ENCODE results near the gene WTIP.

DNA sequence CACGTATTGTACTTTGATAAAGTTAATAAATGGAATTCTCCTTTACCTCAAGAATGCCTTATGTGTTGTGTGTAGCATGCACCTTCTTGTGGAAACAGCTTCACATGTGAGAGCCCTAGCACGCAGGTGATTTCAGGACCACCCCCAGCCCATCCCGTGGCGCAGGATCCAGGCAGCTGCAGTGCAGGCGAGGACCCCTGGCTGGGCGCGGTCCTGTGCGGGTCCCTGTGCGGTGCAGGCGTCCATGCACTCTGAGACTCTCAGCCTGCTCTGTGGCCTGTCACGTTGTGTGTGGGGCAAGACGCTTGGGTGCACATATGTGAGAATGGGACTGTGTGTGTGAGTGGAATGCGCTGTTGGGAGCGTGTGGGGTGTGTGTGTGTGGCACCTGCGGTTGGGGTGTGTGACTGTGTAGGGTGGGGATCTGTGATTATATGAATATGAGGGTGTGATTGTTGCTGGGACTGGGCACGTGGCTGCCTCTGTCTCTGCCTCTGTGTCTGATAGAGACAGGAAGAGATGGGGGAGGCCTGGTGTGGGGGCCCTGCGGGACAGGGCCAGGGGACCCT is 30.8 kb downstream of the WTIP start:
- TF ChIP-seq, protein P1, sequence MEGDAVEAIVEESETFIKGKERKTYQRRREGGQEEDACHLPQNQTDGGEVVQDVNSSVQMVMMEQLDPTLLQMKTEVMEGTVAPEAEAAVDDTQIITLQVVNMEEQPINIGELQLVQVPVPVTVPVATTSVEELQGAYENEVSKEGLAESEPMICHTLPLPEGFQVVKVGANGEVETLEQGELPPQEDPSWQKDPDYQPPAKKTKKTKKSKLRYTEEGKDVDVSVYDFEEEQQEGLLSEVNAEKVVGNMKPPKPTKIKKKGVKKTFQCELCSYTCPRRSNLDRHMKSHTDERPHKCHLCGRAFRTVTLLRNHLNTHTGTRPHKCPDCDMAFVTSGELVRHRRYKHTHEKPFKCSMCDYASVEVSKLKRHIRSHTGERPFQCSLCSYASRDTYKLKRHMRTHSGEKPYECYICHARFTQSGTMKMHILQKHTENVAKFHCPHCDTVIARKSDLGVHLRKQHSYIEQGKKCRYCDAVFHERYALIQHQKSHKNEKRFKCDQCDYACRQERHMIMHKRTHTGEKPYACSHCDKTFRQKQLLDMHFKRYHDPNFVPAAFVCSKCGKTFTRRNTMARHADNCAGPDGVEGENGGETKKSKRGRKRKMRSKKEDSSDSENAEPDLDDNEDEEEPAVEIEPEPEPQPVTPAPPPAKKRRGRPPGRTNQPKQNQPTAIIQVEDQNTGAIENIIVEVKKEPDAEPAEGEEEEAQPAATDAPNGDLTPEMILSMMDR (IDR thresholded peaks at IDR 0.05), result no peak
- TF ChIP-seq POLR2A (IDR thresholded peaks at IDR 0.05), result no peak
- no peak for TF ChIP-seq POLR2AphosphoS5 (IDR thresholded peaks at IDR 0.05)
